ENCODE measurements around the gene PRKCQ.

DNA sequence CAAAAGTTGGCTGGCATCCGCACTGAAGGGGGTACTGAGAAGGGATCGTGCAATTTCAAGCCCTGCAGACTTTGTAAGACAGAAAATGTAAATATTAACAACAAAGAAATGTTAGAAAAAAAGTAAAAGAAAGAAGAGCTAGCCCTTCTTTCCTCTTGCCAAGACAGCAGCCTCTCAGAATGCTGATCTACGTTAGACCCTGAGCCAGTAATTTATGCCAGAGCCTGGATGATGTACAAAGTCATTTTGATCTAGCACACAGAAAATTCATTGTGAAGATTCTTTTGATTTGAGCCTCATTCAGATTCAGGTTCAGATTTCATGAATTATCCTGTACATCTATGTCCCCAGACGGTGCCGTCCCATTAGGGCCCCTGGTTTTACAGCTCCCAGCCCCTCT, 105.2 kb downstream of the PRKCQ start:
- TF ChIP-seq, protein P1, sequence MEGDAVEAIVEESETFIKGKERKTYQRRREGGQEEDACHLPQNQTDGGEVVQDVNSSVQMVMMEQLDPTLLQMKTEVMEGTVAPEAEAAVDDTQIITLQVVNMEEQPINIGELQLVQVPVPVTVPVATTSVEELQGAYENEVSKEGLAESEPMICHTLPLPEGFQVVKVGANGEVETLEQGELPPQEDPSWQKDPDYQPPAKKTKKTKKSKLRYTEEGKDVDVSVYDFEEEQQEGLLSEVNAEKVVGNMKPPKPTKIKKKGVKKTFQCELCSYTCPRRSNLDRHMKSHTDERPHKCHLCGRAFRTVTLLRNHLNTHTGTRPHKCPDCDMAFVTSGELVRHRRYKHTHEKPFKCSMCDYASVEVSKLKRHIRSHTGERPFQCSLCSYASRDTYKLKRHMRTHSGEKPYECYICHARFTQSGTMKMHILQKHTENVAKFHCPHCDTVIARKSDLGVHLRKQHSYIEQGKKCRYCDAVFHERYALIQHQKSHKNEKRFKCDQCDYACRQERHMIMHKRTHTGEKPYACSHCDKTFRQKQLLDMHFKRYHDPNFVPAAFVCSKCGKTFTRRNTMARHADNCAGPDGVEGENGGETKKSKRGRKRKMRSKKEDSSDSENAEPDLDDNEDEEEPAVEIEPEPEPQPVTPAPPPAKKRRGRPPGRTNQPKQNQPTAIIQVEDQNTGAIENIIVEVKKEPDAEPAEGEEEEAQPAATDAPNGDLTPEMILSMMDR (IDR thresholded peaks at IDR 0.05; ENCODE audit: low read depth, low read length, missing input control), result no peak
- no peak for TF ChIP-seq ATF3 (IDR thresholded peaks at IDR 0.05)
- TF ChIP-seq GABPA (IDR thresholded peaks at IDR 0.05 in 1 of 2, conservative IDR thresholded peaks at IDR 0.05 in 1 of 2), result no peak
- TF ChIP-seq JUND (IDR thresholded peaks at IDR 0.05), result no peak
- no peak for TF ChIP-seq REST (IDR thresholded peaks at IDR 0.05)
- TF ChIP-seq YY1 (IDR thresholded peaks at IDR 0.05), result no peak
- TF ChIP-seq EGR1 (IDR thresholded peaks at IDR 0.05; ENCODE audit: low read depth in 2 of 2), result no peak
- TF ChIP-seq, protein P2, sequence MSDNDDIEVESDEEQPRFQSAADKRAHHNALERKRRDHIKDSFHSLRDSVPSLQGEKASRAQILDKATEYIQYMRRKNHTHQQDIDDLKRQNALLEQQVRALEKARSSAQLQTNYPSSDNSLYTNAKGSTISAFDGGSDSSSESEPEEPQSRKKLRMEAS (IDR thresholded peaks at IDR 0.05), result no peak

Data from liver (tissue), 3 donors.